Smooth muscle cell (in vitro differentiated cells): Measurements from ENCODE around the gene FNBP1L. TPM values are rescaled to one million over a fixed set of nuclear protein-coding genes. Genes with fewer than 3 reads are reported as not detected.

Experiments used
- DNase-seq: peaks from one replicate; lab custom pipeline; 2025; ENCODE audit not compliant: unreplicated experiment; lab: John Stamatoyannopoulos, UW
- H2AFZ ChIP-seq: fragments of 200-600 bp; sonication (generic); 2 replicates; pipeline ENCODE4 v1.6.0; 2016; ENCODE audit warnings: antibody characterized with exemption, low read depth, mild to moderate bottlenecking
- H3F3A ChIP-seq: fragments of 200-600 bp; sonication (generic); 2 replicates; pipeline ENCODE4 v1.6.0; 2017; ENCODE audit warnings: antibody characterized with exemption, low read depth
- H3K27ac ChIP-seq: fragments of 200-600 bp; sonication (generic); 2 replicates; pipeline ENCODE4 v1.5.1; 2016; ENCODE audit warnings: low read depth, mild to moderate bottlenecking
- H3K27me3 ChIP-seq: fragments of 200-600 bp; sonication (generic); 2 replicates; pipeline ENCODE4 v1.6.1; 2016; ENCODE audit warnings: low read depth, mild to moderate bottlenecking
- H3K36me3 ChIP-seq: fragments of 200-600 bp; sonication (generic); 2 replicates; pipeline ENCODE4 v1.5.1; 2016; ENCODE audit warnings: low read depth
- H3K4me1 ChIP-seq: fragments of 200-600 bp; sonication (generic); 2 replicates; pipeline ENCODE4 v1.5.1; 2016; ENCODE audit warnings: low read depth
- H3K4me2 ChIP-seq: fragments of 200-600 bp; sonication (generic); 2 replicates; pipeline ENCODE4 v1.6.0; 2016; ENCODE audit warnings: mild to moderate bottlenecking
- H3K4me3 ChIP-seq: fragments of 200-600 bp; sonication (generic); 2 replicates; pipeline ENCODE4 v1.5.1; 2016; ENCODE audit warnings: mild to moderate bottlenecking
- H3K79me2 ChIP-seq: fragments of 200-600 bp; sonication (generic); 2 replicates; pipeline ENCODE4 v1.6.0; 2016; ENCODE audit warnings: low read depth, mild to moderate bottlenecking
- H3K9ac ChIP-seq: fragments of 200-600 bp; sonication (generic); 2 replicates; pipeline ENCODE4 v1.6.0; 2016; ENCODE audit warnings: low read depth
- H3K9me3 ChIP-seq: fragments of 200-600 bp; sonication (generic); replicated peaks from 2 replicates; pipeline ENCODE4 v1.5.1; 2016; ENCODE audit warnings: low read depth
- H4K20me1 ChIP-seq: fragments of 200-600 bp; sonication (generic); 2 replicates; pipeline ENCODE4 v1.6.0; 2016; ENCODE audit warnings: low read depth
- WGBS: methylation state at CpG from one replicate; pipeline ENCODE4 v1.1.7; 2016; ENCODE audit warnings: low lambda C conversion rate; 5-methylcytosine and 5-hydroxymethylcytosine counted together
- polyA plus RNA-seq: library from polyadenylated mRNA; unstranded; fragments of >200 nt; fragmentation: Nextera tagmentation; extraction: Ambion mirVana; gene quantifications from 2 replicates; pipeline ENCODE4 v1.2.1, GENCODE V29; 2016
- total RNA-seq: library from RNA; depleted of rRNA; stranded (reverse); fragments of >200 nt; gene quantifications from 2 replicates; pipeline ENCODE4 v1.2.3, GENCODE V29; 2014
- TF ChIP-seq, protein P1 (sequence below): fragments of 200-600 bp; sonication (generic); IDR thresholded peaks from 2 replicates; pipeline ENCODE4 v1.5.1; 2017; ENCODE audit warnings: borderline replicate concordance, mild to moderate bottlenecking, antibody characterized with exemption; ENCODE audit not compliant: insufficient read depth, poor library complexity, severe bottlenecking

The FNBP1L gene
- total and polyA plus RNA-seq, 2 experiments from 2014 or later, result 18.7 to 60.4 TPM

DNA sequence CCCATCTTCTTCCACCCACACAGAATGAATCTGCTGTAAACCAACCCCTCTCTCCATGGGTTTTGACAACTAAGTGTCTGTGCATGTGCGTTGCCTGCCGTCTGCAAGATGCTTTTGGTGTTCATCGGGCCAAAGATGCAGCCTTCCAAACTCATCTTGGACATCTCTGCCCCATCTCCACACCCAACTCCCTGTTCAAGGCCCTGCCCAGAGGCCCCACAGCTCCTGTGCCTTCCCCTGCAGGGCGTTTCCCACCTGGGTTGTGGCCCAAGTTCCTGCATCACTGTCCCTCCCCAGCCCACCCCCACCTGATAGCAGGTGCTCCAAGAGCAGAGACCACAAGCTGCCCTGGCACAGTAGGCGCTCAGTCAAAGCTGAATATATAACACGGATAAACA, 130.5 kb downstream of the FNBP1L start:
- no peak overlapping the region for H3K27ac ChIP-seq
- H3F3A ChIP-seq, result peaks cover 21% of the 10 kb centered on the region
- peaks cover 8% of the 10 kb centered on the region for H3K36me3 ChIP-seq
- peaks cover 7% of the 10 kb centered on the region for H3K79me2 ChIP-seq
- H2AFZ ChIP-seq, result no peak overlapping the region
- H3K9ac ChIP-seq, result no peak overlapping the region
- H3K27me3 ChIP-seq, result no peaks in the 10 kb centered on the region
- H3K4me2 ChIP-seq, result no peak overlapping the region
- no peak overlapping the region for H3K4me3 ChIP-seq
- H4K20me1 ChIP-seq, result peaks cover 60% of the 10 kb centered on the region
- WGBS, result 91% methylated on average over 6 of the region's 6 CpGs
- DNase-seq, result no peak
- H3K4me1 ChIP-seq, result peaks cover 16% of the 10 kb centered on the region
- TF ChIP-seq, protein P1, sequence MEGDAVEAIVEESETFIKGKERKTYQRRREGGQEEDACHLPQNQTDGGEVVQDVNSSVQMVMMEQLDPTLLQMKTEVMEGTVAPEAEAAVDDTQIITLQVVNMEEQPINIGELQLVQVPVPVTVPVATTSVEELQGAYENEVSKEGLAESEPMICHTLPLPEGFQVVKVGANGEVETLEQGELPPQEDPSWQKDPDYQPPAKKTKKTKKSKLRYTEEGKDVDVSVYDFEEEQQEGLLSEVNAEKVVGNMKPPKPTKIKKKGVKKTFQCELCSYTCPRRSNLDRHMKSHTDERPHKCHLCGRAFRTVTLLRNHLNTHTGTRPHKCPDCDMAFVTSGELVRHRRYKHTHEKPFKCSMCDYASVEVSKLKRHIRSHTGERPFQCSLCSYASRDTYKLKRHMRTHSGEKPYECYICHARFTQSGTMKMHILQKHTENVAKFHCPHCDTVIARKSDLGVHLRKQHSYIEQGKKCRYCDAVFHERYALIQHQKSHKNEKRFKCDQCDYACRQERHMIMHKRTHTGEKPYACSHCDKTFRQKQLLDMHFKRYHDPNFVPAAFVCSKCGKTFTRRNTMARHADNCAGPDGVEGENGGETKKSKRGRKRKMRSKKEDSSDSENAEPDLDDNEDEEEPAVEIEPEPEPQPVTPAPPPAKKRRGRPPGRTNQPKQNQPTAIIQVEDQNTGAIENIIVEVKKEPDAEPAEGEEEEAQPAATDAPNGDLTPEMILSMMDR, result no peak
- H3K9me3 ChIP-seq, result no peaks in the 10 kb centered on the region

DNA sequence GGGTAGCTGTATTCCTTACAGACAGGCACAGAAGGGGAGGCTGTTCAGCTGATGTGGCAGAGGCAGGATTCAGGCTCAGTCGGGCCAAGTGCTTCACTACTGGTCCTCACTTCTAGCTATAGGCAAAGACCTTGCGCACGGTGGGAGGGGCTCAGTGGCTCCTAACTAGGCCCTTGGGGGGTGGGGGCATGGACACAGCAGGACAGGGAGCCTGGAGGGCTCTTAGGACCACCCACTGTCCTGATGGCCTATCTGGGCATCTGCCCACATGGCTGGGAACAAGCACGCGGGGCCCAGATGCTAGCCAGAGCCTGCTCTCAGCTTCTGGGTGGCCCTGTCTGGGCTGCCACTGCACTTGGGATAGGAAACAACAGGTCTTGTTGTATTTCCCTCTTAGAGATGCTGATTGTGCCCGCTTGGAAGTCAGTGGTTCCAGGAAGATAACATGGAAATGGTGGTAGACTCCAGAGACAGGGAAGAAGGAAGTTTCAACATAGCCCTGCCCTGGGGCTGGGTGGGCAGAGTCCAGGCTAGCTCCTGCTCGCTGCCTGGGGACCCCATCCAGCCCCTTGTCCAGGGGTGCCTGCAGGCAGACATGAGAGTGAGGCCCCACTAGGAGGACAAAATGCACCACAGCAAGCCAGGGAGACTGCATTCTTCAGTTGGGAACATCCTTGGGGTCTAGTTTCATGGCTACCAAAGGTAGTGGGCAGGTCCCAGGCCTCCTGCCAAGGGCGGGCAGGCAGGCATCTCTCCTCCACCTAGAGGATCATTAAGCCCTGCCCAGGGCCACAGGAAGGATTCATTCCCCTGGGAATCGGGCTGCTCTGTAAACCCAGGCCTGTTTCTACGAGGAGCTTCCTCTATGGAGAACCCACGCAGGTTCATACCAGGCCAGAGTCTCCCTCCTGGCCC, 131.2 kb downstream of the FNBP1L start:
- H3K27me3 ChIP-seq, result no peaks in the 10 kb centered on the region
- no peak overlapping the region for H3K4me3 ChIP-seq
- DNase-seq, result no peak
- H3K4me1 ChIP-seq, result peaks cover 16% of the 10 kb centered on the region
- H2AFZ ChIP-seq, result no peak overlapping the region
- H4K20me1 ChIP-seq, result peaks cover 67% of the 10 kb centered on the region
- H3K79me2 ChIP-seq, result peaks cover 7% of the 10 kb centered on the region
- H3K9ac ChIP-seq, result peak overlapping the region; percentile 25
- H3K4me2 ChIP-seq, result peak overlapping the region; percentile 40
- H3K36me3 ChIP-seq, result peaks cover 4% of the 10 kb centered on the region
- H3K9me3 ChIP-seq, result no peaks in the 10 kb centered on the region
- H3K27ac ChIP-seq, result peak overlapping the region; percentile 89
- TF ChIP-seq, protein P1, result no peak
- peaks cover 18% of the 10 kb centered on the region for H3F3A ChIP-seq
- WGBS, result 86% methylated on average over 11 of the region's 11 CpGs

DNA sequence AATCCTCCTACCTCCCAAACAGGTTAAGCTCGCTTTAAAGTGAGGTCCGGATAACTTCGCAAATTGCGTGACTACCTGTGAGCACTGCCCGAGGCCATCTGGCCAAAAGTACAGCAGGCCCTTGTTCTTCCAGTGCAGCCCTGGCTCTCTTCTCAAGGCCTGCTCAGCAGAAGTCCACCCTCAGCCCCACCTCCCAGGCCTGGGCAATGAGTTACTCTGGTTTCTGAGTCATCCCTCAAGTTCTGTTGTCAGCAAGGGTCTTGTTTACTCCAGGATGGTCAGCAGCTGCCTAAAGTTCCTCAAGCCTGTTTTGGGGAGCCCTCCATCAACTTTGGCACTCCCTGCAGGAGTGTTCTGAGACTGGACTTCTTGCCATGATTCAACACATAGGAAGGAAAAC, 132.0 kb downstream of the FNBP1L start:
- peaks cover 7% of the 10 kb centered on the region for H3K79me2 ChIP-seq
- 43% methylated on average over 5 of the region's 5 CpGs for WGBS
- peak overlapping the region; percentile 89 for H3K27ac ChIP-seq
- TF ChIP-seq, protein P1, result no peak
- H3K4me3 ChIP-seq, result no peak overlapping the region
- peak overlapping the region; percentile 25 for H3K9ac ChIP-seq
- H4K20me1 ChIP-seq, result peaks cover 74% of the 10 kb centered on the region
- DNase-seq, result no peak
- H3K4me1 ChIP-seq, result peaks cover 16% of the 10 kb centered on the region
- no peak overlapping the region for H2AFZ ChIP-seq
- no peaks in the 10 kb centered on the region for H3K27me3 ChIP-seq
- H3K4me2 ChIP-seq, result peak overlapping the region; percentile 40
- no peaks in the 10 kb centered on the region for H3K9me3 ChIP-seq
- H3K36me3 ChIP-seq, result peaks cover 2% of the 10 kb centered on the region
- peaks cover 18% of the 10 kb centered on the region for H3F3A ChIP-seq
